Keratinocyte (primary cell): ENCODE data around the gene NAALADL2. TPM values are rescaled to one million over a fixed set of nuclear protein-coding genes. Genes with fewer than 3 reads are reported as not detected.

Source experiments
- DNase-seq: peaks from one replicate; pipeline ENCODE4 v3.0.0-alpha.2; 2011; ENCODE audit warnings: low read depth, missing footprints, low spot score
- FAIRE-seq: peaks from 2 replicates; lab custom pipeline; 2011; peaks lifted over from hg19 to GRCh38; lab: Jason Lieb, UNC
- H2AFZ ChIP-seq: 2 replicates; pipeline ENCODE4 v1.6.0; 2012; ENCODE audit warnings: low read length, control low read depth, inconsistent platforms; ENCODE audit not compliant: control insufficient read depth
- H3K27ac ChIP-seq: 2 replicates; pipeline ENCODE4 v1.5.1; 2011; ENCODE audit warnings: low read length; ENCODE audit not compliant: control insufficient read depth, insufficient read depth
- H3K27me3 ChIP-seq: 3 replicates; pipeline ENCODE4 v1.6.0; 2011; ENCODE audit warnings: low read length; ENCODE audit not compliant: control insufficient read depth, insufficient read depth; ENCODE audit errors: extremely low read depth
- H3K36me3 ChIP-seq, 2 experiments: 2 replicates in 1 of 2; 3 replicates in 1 of 2; pipeline ENCODE4 v1.5.1; 2011; ENCODE audit warnings: low read length in 2 of 2, mild to moderate bottlenecking in 1 of 2; ENCODE audit not compliant: control insufficient read depth in 2 of 2, insufficient read depth in 2 of 2; ENCODE audit errors: extremely low read depth in 1 of 2
- H3K4me1 ChIP-seq: 3 replicates; pipeline ENCODE4 v1.5.1; 2011; ENCODE audit warnings: low read length; ENCODE audit not compliant: control insufficient read depth, insufficient read depth; ENCODE audit errors: extremely low read depth
- H3K4me2 ChIP-seq: 3 replicates; pipeline ENCODE4 v1.6.0; 2011; ENCODE audit warnings: low read depth, low read length; ENCODE audit not compliant: control insufficient read depth, insufficient read depth; ENCODE audit errors: extremely low read depth
- H3K4me3 ChIP-seq, 3 experiments: fragments of 200-600 bp in 1 of 3; sonication (generic) in 1 of 3; 2 replicates in 2 of 3; 3 replicates in 1 of 3; pipeline ENCODE4 v1.5.1; 2011 to 2016; ENCODE audit warnings: low read length in 3 of 3, mild to moderate bottlenecking in 3 of 3, control low read depth in 2 of 3, inconsistent platforms in 1 of 3, low read depth in 1 of 3, mixed read lengths in 1 of 3, mixed run types in 1 of 3, moderate library complexity in 1 of 3; ENCODE audit not compliant: control insufficient read depth in 2 of 3, insufficient read depth in 2 of 3; ENCODE audit errors: extremely low read depth in 1 of 3
- H3K79me2 ChIP-seq: 2 replicates; pipeline ENCODE4 v1.6.0; 2012; ENCODE audit warnings: low read length; ENCODE audit not compliant: control insufficient read depth, insufficient read depth
- H3K9ac ChIP-seq: 3 replicates; pipeline ENCODE4 v1.6.0; 2011; ENCODE audit warnings: low read length; ENCODE audit not compliant: control insufficient read depth, insufficient read depth; ENCODE audit errors: extremely low read depth
- H3K9me1 ChIP-seq: 3 replicates; pipeline ENCODE4 v1.6.0; 2011; ENCODE audit warnings: low read length; ENCODE audit not compliant: control insufficient read depth, insufficient read depth; ENCODE audit errors: extremely low read depth
- H3K9me3 ChIP-seq: 2 replicates; pipeline ENCODE4 v1.5.1; 2012; ENCODE audit warnings: low read depth, low read length; ENCODE audit not compliant: control insufficient read depth
- H4K20me1 ChIP-seq: 3 replicates; pipeline ENCODE4 v1.6.0; 2011; ENCODE audit warnings: low read length; ENCODE audit not compliant: control insufficient read depth, insufficient read depth; ENCODE audit errors: extremely low read depth
- EZH2 ChIP-seq: IDR thresholded peaks from one replicate; pipeline ENCODE4 v1.6.1; 2012; ENCODE audit warnings: inconsistent platforms, mild to moderate bottlenecking, low read length, moderate library complexity
- dilution Hi-C: fragments of 300-500 bp; cut with MboI; formaldehyde crosslinking; loops from one replicate; pipeline ENCODE4 v1.7.0; 2020; ENCODE audit warnings: low sequenced_read_pairs; ENCODE audit not compliant: extremely low pct_ligation_motif_present
- polyA plus RNA-seq, 5 experiments: library from polyadenylated mRNA; depleted of rRNA in 3 of 5; stranded (reverse) in 3 of 5; stranded (forward) in 1 of 5; unstranded in 1 of 5; fragments of >200 nt; gene quantifications; 1 replicate in 1 of 5; 2 replicates in 3 of 5; 3 replicates in 1 of 5; pipeline versions ENCODE4 v1.2.1 to v1.2.3, GENCODE V29; 2011 to 2012; ENCODE audit warnings: missing spikeins in 2 of 5, low read depth in 1 of 5, low replicate concordance in 1 of 5
- TF ChIP-seq, protein P1 (sequence below), 3 experiments: IDR thresholded peaks in 1 of 3; conservative IDR thresholded peaks in 1 of 3; optimal IDR thresholded peaks in 1 of 3; 2 replicates in 2 of 3; 3 replicates in 1 of 3; pipeline versions ENCODE3 to v1.5.1; 2011; ENCODE audit warnings: low read length in 3 of 3, mild to moderate bottlenecking in 3 of 3, moderate library complexity in 2 of 3, control low read depth in 1 of 3, inconsistent platforms in 1 of 3; ENCODE audit not compliant: insufficient read depth in 2 of 3; ENCODE audit errors: extremely low read depth in 1 of 3

Gene NAALADL2
- polyA plus RNA-seq, 1 donor (not counting 4 experiments of a cell fraction or from before 2014, with no cell fraction given): 0.75 TPM

DNA sequence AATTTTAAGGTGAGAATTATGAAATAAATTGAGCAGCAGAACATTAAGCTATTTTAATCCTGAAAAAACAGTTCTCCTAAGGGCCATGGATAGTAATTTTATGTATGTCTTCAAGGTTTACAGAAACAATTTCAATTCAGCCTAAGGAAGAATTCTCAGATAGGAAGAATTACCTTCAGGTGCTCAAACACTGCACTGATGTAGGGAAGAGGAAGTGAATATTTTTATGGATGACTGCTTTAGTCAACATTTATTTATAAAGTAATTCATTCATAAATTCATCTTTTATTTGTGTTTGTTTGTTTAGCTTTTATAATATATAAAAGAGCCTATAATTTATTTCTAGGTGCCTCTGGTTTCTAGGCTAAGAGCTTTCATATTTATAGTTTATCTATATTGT lies 620.7 kb downstream of the NAALADL2 start:
- dilution Hi-C loops: no loop called here
- TF ChIP-seq, protein P1, sequence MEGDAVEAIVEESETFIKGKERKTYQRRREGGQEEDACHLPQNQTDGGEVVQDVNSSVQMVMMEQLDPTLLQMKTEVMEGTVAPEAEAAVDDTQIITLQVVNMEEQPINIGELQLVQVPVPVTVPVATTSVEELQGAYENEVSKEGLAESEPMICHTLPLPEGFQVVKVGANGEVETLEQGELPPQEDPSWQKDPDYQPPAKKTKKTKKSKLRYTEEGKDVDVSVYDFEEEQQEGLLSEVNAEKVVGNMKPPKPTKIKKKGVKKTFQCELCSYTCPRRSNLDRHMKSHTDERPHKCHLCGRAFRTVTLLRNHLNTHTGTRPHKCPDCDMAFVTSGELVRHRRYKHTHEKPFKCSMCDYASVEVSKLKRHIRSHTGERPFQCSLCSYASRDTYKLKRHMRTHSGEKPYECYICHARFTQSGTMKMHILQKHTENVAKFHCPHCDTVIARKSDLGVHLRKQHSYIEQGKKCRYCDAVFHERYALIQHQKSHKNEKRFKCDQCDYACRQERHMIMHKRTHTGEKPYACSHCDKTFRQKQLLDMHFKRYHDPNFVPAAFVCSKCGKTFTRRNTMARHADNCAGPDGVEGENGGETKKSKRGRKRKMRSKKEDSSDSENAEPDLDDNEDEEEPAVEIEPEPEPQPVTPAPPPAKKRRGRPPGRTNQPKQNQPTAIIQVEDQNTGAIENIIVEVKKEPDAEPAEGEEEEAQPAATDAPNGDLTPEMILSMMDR (optimal IDR thresholded peaks at IDR 0.05 in 1 of 3, IDR thresholded peaks at IDR 0.05 in 1 of 3, conservative IDR thresholded peaks at IDR 0.05 in 1 of 3; ENCODE audit: extremely low read depth in 1 of 3, insufficient read depth in 2 of 3, low read length in 3 of 3): no peak
- no peak for TF ChIP-seq EZH2
- no peaks in the 10 kb centered on the region for H4K20me1 ChIP-seq
- FAIRE-seq (no peak), DNase-seq (no peak)
- H2AFZ ChIP-seq: no peak overlapping the region
- H3K4me3 ChIP-seq: no peak overlapping the region
- no peak overlapping the region for H3K9ac ChIP-seq
- H3K9me1 ChIP-seq: no peaks in the 10 kb centered on the region
- no peak overlapping the region for H3K27ac ChIP-seq
- no peak overlapping the region for H3K4me2 ChIP-seq
- no peaks in the 10 kb centered on the region for H3K27me3 ChIP-seq
- no peaks in the 10 kb centered on the region for H3K9me3 ChIP-seq
- H3K36me3 ChIP-seq: no peaks in the 10 kb centered on the region
- H3K4me1 ChIP-seq: no peaks in the 10 kb centered on the region
- H3K79me2 ChIP-seq: no peaks in the 10 kb centered on the region

DNA sequence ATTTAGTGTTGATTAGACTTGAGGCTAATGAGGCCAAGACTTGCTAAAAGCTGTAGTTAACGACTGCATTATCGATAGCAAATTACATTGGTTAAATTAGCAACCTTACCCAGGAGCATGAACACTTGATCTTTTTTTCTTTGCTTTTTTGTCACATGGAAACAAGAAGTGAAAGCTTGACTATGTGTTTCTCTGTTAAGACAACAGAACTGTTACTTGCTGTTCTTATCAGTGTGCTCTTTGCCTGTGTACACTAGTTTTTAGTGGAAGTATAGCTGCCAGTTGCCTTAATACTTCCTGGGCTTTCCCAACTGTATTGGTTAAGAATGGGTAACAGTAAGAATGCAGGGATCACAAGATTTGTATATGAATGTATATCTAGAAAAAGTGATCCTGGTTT lies 625.5 kb downstream of the NAALADL2 start:
- H3K36me3 ChIP-seq: no peaks in the 10 kb centered on the region
- H3K4me3 ChIP-seq: no peak overlapping the region
- FAIRE-seq (no peak), DNase-seq (no peak)
- no peaks in the 10 kb centered on the region for H4K20me1 ChIP-seq
- H3K9me1 ChIP-seq: no peaks in the 10 kb centered on the region
- H3K9ac ChIP-seq: no peak overlapping the region
- dilution Hi-C loops: no loop called here
- TF ChIP-seq, protein P1 (optimal IDR thresholded peaks at IDR 0.05 in 1 of 3, IDR thresholded peaks at IDR 0.05 in 1 of 3, conservative IDR thresholded peaks at IDR 0.05 in 1 of 3; ENCODE audit: extremely low read depth in 1 of 3, insufficient read depth in 2 of 3, low read length in 3 of 3): no peak
- no peak for TF ChIP-seq EZH2
- H3K4me1 ChIP-seq: no peaks in the 10 kb centered on the region
- H2AFZ ChIP-seq: no peak overlapping the region
- no peaks in the 10 kb centered on the region for H3K27me3 ChIP-seq
- no peaks in the 10 kb centered on the region for H3K79me2 ChIP-seq
- H3K27ac ChIP-seq: no peak overlapping the region
- H3K9me3 ChIP-seq: no peaks in the 10 kb centered on the region
- H3K4me2 ChIP-seq: no peak overlapping the region
